Measurements from ENCODE around the gene CEP68.

GRCh38 chr2:65130664-65131175 is 74.5 kb downstream of the CEP68 start:
- no peak for TF ChIP-seq CTCF (IDR thresholded peaks at IDR 0.05)
- no peak for TF ChIP-seq POLR2A (IDR thresholded peaks at IDR 0.05)
- TF ChIP-seq POLR2AphosphoS5 (IDR thresholded peaks at IDR 0.05) = no peak

Data from transverse colon (tissue), 4 donors.